Ovary (tissue), 9 donors: Measurements from ENCODE around the gene NME1. TPM values are rescaled to one million over a fixed set of nuclear protein-coding genes. Genes with fewer than 3 reads are reported as not detected.

Experiments used
- DNase-seq, 5 donors: peaks; one replicate each; pipeline ENCODE4 v3.0.0-alpha.2; 2019 to 2020
- H3K27ac ChIP-seq, 2 donors: fragments of 200-600 bp; one replicate each; pipeline versions ENCODE4 v1.5.1 to v1.8.0; 2019 to 2022
- H3K27me3 ChIP-seq: fragments of 200-600 bp; one replicate; pipeline ENCODE4 v1.8.0; 2022
- H3K36me3 ChIP-seq: fragments of 200-600 bp; sonication (generic); one replicate; pipeline ENCODE4 v1.5.1; 2019
- H3K4me1 ChIP-seq: one replicate; pipeline ENCODE4 v1.8.1; 2013; ENCODE audit warnings: mild to moderate bottlenecking, moderate library complexity; ENCODE audit not compliant: insufficient read depth
- H3K4me3 ChIP-seq: fragments of 200-600 bp; sonication (generic); one replicate; pipeline ENCODE4 v1.5.1; 2017
- H3K9me3 ChIP-seq, 2 donors: fragments of 200-600 bp in 1 of 2; sonication (generic) in 1 of 2; one replicate each; pipeline versions ENCODE4 v1.5.1 to v1.8.1; 2013 to 2019; ENCODE audit warnings: mild to moderate bottlenecking in 1 of 2, moderate library complexity in 1 of 2
- EP300 ChIP-seq: sonication (generic); formaldehyde crosslinking; IDR thresholded peaks from one replicate; pipeline ENCODE4 v1.6.1; 2017; ENCODE audit warnings: antibody characterized with exemption
- POLR2A ChIP-seq: fragments of 450-650 bp; IDR thresholded peaks from one replicate; pipeline ENCODE4 v1.6.1; 2017; ENCODE audit warnings: antibody characterized with exemption, mild to moderate bottlenecking, moderate library complexity
- WGBS, 3 donors: extraction: QIAGEN DNeasy Blood & Tissue Kit in 1 of 3; methylation state at CpG; one replicate each; pipeline versions ENCODE4 v1.1.5 to v1.1.7; 2013 to 2017; 5-methylcytosine and 5-hydroxymethylcytosine counted together
- intact Hi-C, 4 donors: fragments of 100-400 bp; cut with DNase I; formaldehyde crosslinking; loops; one replicate each; pipeline versions ENCODE4 v1.11.0 to v1.15.1; 2022 to 2023
- polyA plus RNA-seq, 2 donors: library from polyadenylated mRNA; stranded (reverse); fragments of 200-250 nt in 1 of 2; fragments of 350-450 nt in 1 of 2; fragmentation: Illumina TruSeq in 1 of 2; extraction: RNeasy Lipid Tissue Mini Kit (QIAGEN cat#74804) in 1 of 2; gene quantifications; one replicate each; pipeline ENCODE4 v1.2.3, GENCODE V29; 2013 to 2014
- total RNA-seq, 7 donors: library from RNA; depleted of rRNA in 2 of 7; stranded (reverse); fragments of >200 nt in 2 of 7; fragmentation: NEBNext Ultra II Directional in 3 of 7; extraction: Animal tissue kit (Norgen Biotek cat#: 25700) in 3 of 7; gene quantifications; one replicate each; pipeline versions ENCODE4 v1.1.0 to v1.2.4, GENCODE V29; 2016 to 2023
- TF ChIP-seq, protein P1 (sequence below), 3 donors: fragments of 450-650 bp in 2 of 3; fragments of 200-600 bp in 1 of 3; IDR thresholded peaks; one replicate each; pipeline versions ENCODE4 v1.5.1 to v1.8.0; 2016 to 2022; ENCODE audit warnings: antibody characterized with exemption in 3 of 3, mild to moderate bottlenecking in 1 of 3
- donor health status: DM: no; HTN: no; CAD: no; lungs with moderate emphysema.
- donor health status: DM: no; HTN: no; CAD: no.
- donor health status: Bipolar disorder and iron deficiency.
- donor health status: DM: yes; HTN: yes; CAD: no.
- donor health status: DM: no; HTN: no; CAD: no.
- donor health status: DM: yes; HTN: yes; CAD: no.

NME1 gene
- total and polyA plus RNA-seq, 9 donors, result 17.0 to 83.8 (median 50.5) TPM

DNA sequence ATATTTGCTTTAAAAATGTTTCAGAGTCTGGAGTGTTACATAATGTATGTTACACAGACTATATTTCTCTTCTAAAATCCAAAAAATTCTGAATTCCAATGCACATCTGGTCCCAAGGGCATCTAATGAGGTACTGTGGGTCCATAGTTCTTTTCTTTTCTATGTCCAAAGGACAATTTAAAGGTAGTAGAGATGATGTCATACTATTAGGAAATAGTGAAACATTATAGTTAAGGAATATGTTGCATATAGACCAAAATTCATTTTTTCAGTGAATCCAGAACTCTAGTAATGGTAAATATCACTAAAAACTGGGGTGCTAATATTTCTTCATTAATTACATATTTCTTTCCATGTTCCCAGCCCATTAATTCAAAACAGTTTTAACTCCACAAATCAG lies 35.8 kb downstream of the NME1 start:
- Histone ChIP-seq H3K27ac (no peak overlapping the region), H3K36me3 (no peaks in the 10 kb centered on the region)
- intact Hi-C loops, result loop anchor here in 1 of 4 donors (10.0 kb wide), 1 partner anchor 56 kb away; no protein-coding TSS in a partner anchor

DNA sequence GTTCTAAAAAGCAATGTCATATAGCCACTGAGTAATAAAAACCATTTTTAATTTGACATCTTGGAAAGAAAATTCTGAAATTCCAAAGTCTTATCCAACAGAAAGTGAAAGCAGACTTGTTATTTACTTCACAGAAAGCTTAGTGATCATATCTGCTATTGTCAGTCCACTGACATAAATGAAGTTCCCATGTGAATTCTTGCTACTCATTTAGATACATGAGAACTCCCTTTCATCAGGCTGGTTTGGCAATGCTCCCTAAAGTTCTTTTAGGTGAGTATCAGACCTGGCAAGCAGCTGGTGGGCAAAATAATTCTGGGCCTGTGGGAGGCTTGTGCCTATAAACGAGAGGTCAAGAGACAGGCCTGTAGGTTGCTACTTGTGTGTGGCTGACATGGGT lies 36.3 kb downstream of the NME1 start:
- peaks cover 5% of the 10 kb centered on the region for H3K4me1 ChIP-seq
- H3K27ac ChIP-seq, result no peak overlapping the region
- no peak for DNase-seq
- no peak for TF ChIP-seq POLR2A
- no peak for TF ChIP-seq EP300
- TF ChIP-seq, protein P1, sequence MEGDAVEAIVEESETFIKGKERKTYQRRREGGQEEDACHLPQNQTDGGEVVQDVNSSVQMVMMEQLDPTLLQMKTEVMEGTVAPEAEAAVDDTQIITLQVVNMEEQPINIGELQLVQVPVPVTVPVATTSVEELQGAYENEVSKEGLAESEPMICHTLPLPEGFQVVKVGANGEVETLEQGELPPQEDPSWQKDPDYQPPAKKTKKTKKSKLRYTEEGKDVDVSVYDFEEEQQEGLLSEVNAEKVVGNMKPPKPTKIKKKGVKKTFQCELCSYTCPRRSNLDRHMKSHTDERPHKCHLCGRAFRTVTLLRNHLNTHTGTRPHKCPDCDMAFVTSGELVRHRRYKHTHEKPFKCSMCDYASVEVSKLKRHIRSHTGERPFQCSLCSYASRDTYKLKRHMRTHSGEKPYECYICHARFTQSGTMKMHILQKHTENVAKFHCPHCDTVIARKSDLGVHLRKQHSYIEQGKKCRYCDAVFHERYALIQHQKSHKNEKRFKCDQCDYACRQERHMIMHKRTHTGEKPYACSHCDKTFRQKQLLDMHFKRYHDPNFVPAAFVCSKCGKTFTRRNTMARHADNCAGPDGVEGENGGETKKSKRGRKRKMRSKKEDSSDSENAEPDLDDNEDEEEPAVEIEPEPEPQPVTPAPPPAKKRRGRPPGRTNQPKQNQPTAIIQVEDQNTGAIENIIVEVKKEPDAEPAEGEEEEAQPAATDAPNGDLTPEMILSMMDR (IDR thresholded peaks at IDR 0.05), result no peak
- H3K4me3 ChIP-seq, result no peak overlapping the region
- WGBS, 3 donors, result 28 to 41% (median 38%) methylated on average over 1 of the region's 1 CpG
- intact Hi-C loops, result loop anchor here in 1 of 4 donors (10.0 kb wide), 1 partner anchor 55 kb away; no protein-coding TSS in a partner anchor
- no peaks in the 10 kb centered on the region for H3K36me3 ChIP-seq
- H3K9me3 ChIP-seq, result no peaks in the 10 kb centered on the region
- no peaks in the 10 kb centered on the region for H3K27me3 ChIP-seq

More for the DNA sequence above, 35.8 kb downstream of the NME1 start:
- no peak for DNase-seq
- Histone ChIP-seq H3K4me3 (no peak overlapping the region), H3K4me1 (peaks cover 5% of the 10 kb centered on the region), H3K9me3 (no peaks in the 10 kb centered on the region), H3K27me3 (no peaks in the 10 kb centered on the region)
- TF ChIP-seq POLR2A, result no peak
- no peak for TF ChIP-seq EP300
- TF ChIP-seq, protein P1 (IDR thresholded peaks at IDR 0.05), result no peak

DNA sequence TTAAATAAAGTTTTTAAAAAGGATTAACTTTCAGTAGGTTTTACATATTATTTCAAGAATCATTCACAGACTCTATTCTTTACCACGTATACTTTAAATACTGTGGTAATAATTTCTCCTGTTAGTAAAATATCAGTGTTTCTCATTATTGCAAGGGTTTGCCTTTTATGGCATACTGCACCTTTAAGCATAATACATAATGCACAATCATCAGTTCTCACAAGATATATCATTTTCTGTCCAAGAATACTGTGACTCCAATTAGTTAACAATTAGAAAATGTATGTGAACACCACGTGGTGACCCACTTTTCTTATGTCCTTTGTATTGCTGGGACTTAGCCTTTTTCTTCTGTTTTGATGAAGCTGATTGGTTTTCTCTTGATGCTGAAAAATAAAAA lies 38.5 kb downstream of the NME1 start:
- H3K36me3 ChIP-seq, result no peaks in the 10 kb centered on the region
- H3K4me3 ChIP-seq, result no peak overlapping the region
- WGBS, 3 donors, result 76 to 87% (median 83%) methylated on average over 2 of the region's 2 CpGs
- TF ChIP-seq EP300, result no peak
- no peak for TF ChIP-seq POLR2A
- TF ChIP-seq, protein P1 (IDR thresholded peaks at IDR 0.05), result no peak
- no peak for DNase-seq
- H3K27me3 ChIP-seq, result no peaks in the 10 kb centered on the region
- no peak overlapping the region for H3K27ac ChIP-seq
- H3K9me3 ChIP-seq, result no peaks in the 10 kb centered on the region
- H3K4me1 ChIP-seq, result peaks cover 5% of the 10 kb centered on the region
- intact Hi-C loops, result no loop called here

DNA sequence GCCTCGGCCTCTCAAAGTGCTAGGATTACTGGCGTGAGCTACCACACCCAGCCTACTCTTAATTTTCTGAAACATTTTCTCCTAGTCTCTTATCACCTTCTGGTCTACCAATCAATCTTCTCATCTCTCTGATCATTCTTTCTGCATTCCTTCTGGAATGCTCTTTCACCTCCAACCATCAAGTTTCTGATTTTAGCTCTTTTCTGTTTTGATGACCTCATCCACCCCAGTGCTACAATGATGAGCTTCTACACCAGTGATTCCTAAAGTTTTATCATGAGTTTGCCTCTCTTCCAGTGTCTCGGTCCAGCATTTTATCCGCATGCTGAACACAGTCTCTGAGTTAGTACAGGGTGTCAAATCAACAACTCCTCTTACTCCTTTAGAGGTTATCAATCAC lies 44.4 kb downstream of the NME1 start:
- TF ChIP-seq, protein P1 (IDR thresholded peaks at IDR 0.05), result no peak
- TF ChIP-seq EP300, result no peak
- no peak for DNase-seq
- WGBS, 3 donors, result 73 to 97% (median 96%) methylated on average over 4 of the region's 4 CpGs
- intact Hi-C loops, result no loop called here
- H3K4me1 ChIP-seq, result no peaks in the 10 kb centered on the region
- H3K9me3 ChIP-seq, result no peaks in the 10 kb centered on the region
- H3K36me3 ChIP-seq, result no peaks in the 10 kb centered on the region
- no peak overlapping the region for H3K4me3 ChIP-seq
- H3K27me3 ChIP-seq, result no peaks in the 10 kb centered on the region
- H3K27ac ChIP-seq, result no peak overlapping the region

DNA sequence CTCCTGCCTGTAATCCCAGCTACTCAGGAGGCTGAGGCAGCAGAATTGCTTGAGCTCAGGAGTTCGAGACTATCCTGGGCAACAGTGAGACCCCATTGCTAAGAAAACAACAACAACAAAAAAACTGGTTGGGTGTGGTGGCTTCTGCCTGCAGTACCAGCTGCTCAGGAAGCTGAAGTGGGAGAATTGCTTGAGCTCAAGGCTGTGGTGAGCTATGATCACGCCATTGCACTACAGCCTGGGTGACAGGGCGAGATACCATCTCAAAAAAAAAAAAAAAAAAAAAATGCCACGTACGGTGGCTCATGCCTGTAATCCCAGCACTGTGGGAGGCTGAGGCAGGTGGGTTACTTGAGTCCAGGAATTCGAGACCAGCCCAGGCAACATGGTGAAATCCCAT lies 46.9 kb downstream of the NME1 start:
- TF ChIP-seq EP300 (no peak), POLR2A (no peak)
- TF ChIP-seq, protein P1 (IDR thresholded peaks at IDR 0.05), result no peak
- no peak for DNase-seq
- Histone ChIP-seq H3K27ac (no peak overlapping the region), H3K9me3 (no peaks in the 10 kb centered on the region), H3K27me3 (no peaks in the 10 kb centered on the region), H3K4me3 (no peak overlapping the region), H3K4me1 (no peaks in the 10 kb centered on the region), H3K36me3 (no peaks in the 10 kb centered on the region)
- WGBS, 3 donors, result 92 to 94% (median 93%) methylated on average over 6 of the region's 6 CpGs
- intact Hi-C loops, result no loop called here
